GM18867 (cell line): Measurements from ENCODE around the gene SGF29.
"Not testable (repeated sequence)": the region's sequence is repeated elsewhere in the genome, so short reads cannot be mapped to it uniquely, and the experiment has no call there.

Experiments
- ATAC-seq: cut with Tn5 transposase; IDR thresholded peaks from one replicate; pipeline ENCODE4 v1.9.1; 2021; ENCODE audit warnings: mild to moderate bottlenecking, moderate library complexity; ENCODE audit not compliant: unreplicated experiment

The SGF29 gene

GRCh38 chr16:28563218-28563617 lies 9.5 kb downstream of the SGF29 start:
- no peak for ATAC-seq

- not testable (repeated sequence) for ATAC-seq
Measured at GRCh38 chr16:28566233-28566925, 12.7 kb downstream of the SGF29 start.

DNA sequence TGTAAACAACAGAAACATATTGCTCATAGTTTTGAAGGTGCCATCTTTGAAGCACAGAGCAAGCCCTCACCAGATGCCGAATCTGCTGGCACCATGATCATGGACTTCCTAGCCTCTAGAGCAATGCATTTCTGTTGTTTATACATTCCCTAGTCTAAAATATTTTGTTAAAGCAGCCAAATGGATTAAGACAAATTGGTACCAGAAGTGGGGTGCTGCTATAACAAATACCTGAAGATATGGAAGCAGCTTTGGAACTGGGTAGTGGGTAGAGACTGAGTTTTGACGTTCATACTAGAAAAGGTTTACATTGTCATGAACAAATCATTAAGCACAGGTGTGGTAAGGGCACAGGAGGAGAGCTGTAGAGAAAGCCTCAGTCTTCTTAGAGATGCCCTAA lies 13.6 kb downstream of the SGF29 start:
- ATAC-seq = no peak

DNA sequence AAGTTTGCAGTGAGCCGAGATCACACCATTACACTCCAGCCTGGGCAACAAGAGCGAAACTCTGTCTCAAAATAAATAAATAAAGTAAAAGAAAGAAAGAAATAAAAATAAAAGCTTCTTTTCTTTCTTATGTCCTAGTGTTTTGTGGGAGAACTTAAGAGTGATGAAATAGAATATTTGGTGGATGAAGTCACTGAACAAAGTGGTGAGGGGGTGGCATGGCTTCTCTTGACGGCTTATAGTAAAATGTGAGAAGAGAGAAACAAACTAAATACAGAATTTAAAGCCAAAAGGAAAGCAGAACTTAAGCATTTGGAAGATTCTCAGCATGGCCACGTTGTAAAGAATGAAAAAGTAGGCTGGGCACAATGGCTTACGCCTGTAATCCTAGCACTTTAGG lies 15.3 kb downstream of the SGF29 start:
- no peak for ATAC-seq

GRCh38 chr16:28569968-28570752 lies 16.4 kb downstream of the SGF29 start:
- no peak for ATAC-seq

DNA sequence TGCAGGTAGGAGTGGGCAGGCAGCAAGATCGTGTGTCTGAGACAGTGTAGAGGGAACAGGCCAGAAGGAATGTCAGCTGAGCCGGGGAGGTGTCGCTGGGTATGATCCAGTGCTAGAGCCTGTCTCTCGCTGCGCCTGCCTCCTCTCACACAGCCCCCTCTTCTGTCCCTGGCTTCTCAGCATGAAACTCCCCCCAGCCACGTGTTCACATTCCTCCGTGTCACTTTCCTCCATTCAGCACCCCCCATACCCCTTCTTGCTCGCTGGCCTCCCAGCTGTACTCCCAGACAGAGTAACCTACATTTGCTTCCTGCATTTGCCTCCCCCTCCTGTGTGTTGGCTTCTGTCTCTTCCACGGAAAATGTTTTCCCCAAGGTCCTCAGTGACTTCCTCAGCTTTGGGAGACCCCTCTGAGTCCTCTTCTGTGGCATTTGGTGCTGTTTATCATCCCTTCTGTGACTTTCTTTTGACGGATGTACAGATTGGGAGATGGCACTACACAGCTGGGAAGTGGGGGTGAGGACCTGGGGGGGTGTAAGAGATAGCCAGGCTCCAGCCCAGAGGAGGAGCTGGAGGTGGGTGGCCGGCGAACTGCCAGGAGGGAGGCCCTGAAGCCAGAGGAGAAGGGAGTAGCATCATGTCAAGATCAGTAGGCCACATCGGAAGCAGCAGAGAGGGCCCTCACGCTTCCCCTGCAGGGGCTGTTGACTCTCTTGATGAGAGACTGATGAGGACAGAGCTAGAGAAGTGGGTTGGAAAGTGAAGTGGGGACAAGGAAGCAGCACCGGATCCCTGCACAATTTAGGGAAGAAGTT lies 19.2 kb downstream of the SGF29 start:
- ATAC-seq = no peak

DNA sequence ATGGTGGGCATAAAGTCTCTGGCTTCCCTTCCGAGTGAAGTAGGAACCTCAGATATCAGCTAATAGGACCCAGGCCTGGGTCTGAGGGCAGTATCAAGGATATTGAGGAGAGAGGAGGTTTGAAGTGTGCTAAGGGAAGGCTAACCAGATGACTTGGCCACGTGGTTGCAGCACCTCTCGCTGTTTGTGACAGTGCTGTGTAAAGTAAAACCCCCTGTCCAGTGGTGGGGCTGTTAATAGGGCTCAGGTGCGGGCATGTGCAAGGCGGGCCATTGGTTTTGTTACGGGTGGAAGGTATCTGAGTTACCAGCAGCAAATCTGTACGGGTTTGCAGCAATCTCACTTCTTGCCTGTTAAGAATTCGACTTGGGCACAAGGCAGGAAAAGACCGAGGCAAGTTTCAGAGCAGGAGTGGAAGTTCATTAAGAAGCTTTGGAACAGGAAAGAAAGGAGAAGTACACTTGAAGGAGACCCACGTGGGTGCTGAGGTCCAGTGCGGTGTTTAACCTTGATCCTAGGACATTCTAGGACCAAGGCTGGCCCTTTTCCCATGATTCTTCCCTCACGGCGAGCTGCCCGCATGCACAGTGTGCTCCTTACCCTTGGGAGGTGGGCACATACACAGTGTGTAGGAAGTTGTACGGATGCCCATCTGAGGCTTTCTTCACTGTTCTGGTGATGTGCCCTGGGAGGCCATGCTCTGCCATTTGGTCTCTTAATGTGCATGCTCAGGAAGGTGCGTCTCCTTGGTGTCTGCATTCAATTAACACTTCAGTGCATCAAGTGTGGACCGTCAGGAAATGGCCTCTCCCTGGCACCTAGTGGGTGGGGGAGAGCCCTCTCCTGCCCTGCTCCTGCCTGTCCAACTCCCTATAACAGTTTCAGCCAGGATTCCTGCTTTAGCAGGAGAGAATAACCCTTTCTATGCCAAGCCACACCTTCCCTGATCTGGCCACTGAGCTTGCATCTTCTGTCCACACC lies 20.3 kb downstream of the SGF29 start:
- ATAC-seq = no peak

- ATAC-seq = no peak
Measured at GRCh38 chr16:28574925-28575324, 21.2 kb downstream of the SGF29 start.

DNA sequence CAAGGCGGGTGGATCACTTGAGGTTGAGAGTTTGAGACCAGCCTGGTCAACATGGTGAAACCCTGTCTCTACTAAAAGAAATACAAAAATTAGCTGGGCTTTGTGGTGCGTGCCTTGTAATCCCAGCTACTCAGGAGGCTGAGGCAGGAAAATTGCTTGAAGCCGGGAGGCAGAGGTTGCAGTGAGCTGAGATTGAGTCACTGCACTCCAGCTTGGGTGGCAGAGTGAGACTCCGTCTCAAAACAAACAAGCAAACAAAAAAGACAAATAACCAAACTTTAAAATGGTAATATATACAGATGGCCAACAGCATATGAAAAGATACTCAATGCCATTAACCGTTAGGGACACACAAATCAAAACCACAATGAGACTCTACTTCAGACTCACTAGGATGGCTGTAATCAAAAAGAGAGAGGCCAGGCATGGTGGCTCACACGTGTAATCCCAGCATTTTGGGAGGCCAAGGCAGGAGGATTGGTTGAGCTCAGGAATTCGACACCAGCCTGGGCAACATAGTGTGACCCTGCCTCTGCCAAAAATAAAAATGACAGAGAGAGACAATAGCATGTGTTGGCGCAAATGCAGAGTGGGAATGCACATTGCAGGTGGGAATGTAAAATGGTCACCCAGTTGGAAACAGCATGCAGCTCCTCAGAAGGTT lies 21.9 kb downstream of the SGF29 start:
- ATAC-seq = no peak

DNA sequence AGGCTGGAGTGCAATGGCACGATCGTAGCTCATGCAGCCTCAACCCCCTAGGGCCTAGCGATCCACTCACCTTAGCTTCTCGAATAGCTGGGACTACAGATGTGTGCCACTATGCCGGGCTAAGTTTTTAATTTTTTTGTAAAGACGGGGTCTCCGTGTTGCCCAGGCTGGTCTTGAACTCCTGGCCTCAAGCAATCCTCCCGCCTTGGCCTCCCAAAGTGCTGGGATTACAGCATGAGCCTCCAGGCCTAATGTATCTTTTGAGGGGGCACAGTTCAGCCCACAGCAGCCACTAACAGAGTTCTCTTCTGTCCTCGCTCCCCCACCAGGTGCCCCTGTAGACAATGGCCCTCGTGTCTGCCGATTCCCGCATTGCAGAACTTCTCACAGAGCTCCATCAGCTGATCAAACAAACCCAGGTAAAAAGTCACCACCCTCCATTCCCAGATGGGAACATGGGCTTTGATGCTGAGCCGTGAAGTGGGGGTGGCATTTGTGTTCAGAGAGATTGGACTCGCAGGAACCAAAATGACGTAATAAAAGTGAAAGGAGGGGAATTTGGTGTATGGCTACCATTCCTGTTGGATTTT lies 27.1 kb downstream of the SGF29 start:
- ATAC-seq = no peak

- ATAC-seq = no peak
Measured at GRCh38 chr16:28585674-28586073, 32.0 kb downstream of the SGF29 start.

DNA sequence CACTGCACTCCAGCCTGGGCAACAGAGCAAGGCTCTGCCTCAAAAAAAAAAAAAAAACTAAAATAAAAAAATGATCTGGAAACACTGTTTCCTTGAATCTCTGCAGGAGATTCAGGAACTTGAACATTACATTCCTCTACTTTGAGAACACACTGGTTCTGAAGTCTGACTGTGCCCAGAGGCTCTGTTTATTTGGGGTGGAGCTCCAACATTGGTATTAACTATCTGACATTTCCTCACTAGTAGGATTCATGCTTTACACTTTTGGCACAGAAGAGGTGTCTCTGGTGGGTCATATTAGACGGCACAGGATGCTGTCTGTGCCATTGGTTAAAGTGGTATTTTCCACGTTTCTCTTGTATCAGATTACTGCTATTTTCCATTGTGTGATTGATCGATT lies 32.7 kb downstream of the SGF29 start:
- no peak for ATAC-seq

DNA sequence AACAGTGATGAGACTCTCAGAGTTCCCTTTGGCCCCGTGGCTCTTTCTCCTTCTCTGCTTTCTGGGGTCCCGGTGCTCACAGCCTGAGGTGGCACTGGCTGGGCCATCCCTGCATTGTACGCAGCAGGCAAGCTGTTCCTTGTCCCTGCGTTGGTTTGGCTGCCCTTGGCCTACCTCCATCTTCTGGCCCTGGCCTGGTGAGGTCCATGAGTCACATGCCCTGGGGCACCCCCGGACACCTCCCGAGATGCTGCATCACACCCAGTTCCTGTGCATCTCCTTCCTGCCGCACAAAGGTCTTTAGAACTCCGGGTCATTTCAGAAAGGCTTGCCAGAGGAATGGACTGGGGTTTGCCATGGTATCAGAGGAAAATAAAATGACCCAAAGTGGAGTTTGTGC lies 33.7 kb downstream of the SGF29 start:
- no peak for ATAC-seq

DNA sequence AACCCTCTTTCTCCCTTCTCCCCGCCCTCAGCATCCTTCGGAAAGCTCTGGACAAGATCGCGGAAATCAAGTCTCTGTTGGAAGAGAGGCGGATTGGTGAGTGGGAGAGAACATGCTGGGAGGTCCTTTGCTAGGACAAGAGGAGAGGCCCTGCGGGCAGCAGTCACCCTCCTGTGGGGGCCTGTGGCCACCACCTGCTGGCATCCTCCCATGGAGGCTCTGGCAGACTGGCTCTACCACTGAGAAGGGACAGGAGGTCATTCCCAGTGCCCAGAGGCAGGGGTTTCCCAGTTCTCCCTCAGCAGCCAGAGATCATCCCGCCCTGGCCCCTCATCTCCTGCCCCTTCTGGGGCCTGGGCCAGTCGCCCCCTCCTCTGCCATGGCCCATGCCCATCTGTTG lies 35.3 kb downstream of the SGF29 start:
- no peak for ATAC-seq

- no peak for ATAC-seq
Measured at GRCh38 chr16:28589930-28590329, 36.2 kb downstream of the SGF29 start.

DNA sequence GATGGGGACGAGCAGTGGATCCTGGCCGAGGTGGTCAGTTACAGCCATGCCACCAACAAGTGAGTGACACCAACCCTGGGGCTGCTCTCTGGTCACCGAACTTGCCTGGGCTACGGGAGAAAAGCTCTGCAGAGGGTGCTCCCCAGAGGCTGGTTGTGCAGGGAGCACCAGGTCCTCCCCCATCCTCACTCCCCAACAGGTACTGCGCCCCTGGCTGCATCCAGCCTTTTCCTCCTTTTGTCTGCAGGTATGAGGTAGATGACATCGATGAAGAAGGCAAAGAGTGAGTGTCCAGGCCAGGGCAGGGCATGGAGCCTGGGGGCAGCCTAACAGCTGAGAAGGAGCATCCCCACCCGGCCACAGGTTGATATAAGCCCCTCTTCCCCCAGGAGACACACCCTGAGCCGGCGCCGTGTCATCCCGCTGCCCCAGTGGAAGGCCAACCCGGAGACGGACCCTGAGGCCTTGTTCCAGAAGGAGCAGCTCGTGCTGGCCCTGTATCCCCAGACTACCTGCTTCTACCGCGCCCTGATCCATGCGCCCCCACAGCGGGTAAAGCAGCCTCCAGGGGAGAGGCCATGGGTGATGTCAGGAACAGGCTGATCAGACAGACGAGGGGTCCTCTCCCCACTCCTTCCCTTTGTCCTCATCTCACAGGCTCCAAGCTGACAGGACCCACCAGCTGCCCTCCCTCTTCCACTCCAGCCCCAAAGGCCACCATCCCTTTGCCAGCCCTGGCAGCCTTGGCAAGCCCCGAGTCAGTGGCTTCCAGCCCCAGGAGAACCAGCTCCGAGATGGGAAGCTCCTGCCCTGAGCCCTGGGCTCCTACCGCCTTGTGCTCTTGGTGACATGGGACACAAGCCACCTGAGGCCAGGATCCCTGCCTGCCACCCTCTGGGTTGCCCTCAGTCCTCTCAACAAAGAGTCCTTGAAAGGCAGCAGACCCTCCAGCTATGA lies 36.9 kb downstream of the SGF29 start:
- ATAC-seq = no peak

DNA sequence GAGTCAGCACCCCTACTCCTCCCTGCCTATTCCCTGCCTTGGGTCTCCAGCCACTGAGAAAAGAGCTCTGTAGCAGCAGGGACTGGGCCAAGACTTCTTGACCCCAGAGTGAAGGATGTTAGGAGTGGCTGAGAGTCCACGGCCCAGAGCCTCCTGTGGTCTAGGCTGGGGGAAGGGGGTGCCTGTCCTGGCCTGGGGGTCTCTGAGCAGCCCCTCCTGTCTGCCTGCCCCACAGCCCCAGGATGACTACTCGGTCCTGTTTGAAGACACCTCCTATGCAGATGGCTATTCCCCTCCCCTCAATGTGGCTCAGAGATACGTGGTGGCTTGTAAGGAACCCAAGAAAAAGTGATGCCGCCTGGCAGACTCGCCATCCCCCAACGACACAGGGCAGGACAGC lies 37.6 kb downstream of the SGF29 start:
- no peak for ATAC-seq

GRCh38 chr16:28592511-28592910 lies 38.8 kb downstream of the SGF29 start:
- no peak for ATAC-seq
